ENCODE data around the gene C17orf50.

Gene C17orf50

DNA sequence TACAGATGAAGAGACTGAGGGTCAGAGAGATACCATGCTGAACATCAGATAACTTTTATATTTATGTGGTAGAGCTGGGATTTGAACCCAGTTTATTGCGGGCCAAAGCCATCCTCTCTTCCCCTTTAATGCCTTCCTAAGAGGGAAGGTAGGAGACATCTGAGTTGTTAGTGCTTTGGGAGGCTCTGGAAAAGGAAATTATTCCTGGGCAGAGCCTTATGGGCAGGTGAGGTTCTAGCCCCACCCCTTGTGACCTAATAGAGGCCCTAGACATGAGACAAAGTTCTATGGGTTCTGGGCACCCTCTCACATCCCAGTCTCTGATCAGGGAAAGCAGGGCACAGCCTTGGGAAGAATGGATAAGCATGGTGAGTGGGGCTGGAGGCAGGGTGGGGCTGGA lies at the start of gene C17orf50:
TSS of gene C17orf50 (plus strand) at position 301 of the 400 bp plus-strand sequence. CDS start at position 356, 55 bp downstream.
- no peak for DNase-seq (ENCODE audit: low spot score)

DNA sequence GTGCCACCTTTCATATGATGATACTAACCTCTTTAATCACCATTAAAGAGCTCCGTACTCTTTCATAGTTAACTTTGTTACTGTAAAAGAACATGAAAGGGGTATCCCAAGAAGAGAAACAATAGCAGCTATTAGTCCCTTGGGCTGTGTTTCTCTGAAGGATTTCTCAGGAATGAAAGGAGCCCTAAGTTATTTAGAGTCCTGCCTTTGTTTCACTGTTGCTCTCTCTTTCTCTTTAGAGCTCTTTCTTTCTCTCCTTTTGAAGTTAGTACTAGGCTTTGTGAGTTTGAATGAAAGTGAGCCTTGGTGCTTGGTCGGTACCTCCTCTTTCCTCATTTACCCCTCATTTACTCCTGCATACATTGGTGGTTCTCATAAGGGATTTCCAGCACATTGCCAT lies 49.7 kb upstream of the C17orf50 start:
- DNase-seq (ENCODE audit: low spot score) = no peak

DNA sequence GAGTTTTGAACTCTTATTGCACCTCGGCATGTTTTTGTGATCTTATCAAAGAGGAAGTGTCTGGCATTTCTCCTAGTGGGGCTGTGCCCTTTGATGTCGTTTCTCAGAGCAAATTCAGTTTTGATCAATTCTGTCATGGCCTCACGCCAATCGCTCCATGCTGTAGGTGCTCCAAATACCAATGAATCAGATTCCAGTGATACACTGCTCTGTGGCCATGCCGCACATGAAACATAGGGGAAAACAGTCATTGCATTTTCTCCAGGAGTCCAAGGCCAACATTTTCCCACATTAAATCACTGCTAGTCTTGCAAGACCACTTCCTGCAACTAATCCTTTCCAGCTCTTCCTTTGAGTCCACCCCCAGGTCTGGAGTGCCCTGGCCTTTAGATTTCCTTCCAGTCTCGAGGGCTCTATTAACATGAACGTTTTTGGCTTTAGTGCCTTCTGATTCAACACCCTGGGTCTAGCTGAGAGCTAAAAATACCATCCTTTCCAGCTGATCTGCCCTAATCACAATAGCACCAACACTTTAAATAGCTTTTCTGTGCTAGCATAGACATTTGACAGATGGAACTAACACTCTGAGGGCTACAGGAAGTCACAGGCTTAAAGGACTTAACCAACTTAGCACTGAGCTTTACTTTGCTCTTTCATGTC lies 47.5 kb upstream of the C17orf50 start:
- no peak for DNase-seq (ENCODE audit: low spot score)

DNA sequence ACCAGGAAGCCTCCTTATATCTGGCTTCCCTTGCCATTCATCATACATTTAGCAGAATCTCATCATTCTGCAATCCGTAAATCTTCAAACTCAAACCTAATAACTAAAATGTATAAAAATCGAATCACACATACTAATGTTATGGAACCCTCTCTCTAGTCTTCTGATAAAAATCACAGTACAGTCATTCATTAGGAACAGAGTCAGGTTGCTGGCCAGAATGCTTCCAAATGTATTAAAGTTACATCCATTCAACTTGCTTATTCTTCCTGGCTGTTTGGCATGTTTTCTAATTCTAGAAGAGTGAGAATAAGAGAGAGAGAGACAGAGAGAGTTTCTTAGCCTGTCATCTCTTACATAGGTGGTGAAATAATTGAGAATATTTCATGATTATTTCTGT lies 45.7 kb upstream of the C17orf50 start:
- DNase-seq (ENCODE audit: low spot score) = no peak

DNA sequence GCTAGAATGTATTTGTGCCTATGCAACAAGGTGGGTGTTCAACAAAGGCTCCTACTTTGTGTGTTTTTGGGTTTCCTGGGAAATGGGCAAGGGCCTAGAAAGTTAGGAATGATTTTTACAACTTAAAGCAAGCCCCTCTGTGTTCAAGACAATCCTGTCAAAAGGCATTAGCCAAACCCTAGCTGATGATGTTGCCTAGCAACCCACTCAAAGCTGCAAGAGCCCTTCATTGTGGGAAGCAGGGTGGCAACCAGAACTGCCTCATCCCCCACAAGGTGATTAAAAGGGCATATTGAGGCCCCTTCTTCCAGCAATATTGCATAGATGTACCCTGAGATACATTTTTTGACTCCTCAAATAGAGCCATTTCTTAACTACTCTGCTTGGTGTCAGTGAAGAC lies 45.3 kb upstream of the C17orf50 start:
- DNase-seq (ENCODE audit: low spot score) = no peak

DNA sequence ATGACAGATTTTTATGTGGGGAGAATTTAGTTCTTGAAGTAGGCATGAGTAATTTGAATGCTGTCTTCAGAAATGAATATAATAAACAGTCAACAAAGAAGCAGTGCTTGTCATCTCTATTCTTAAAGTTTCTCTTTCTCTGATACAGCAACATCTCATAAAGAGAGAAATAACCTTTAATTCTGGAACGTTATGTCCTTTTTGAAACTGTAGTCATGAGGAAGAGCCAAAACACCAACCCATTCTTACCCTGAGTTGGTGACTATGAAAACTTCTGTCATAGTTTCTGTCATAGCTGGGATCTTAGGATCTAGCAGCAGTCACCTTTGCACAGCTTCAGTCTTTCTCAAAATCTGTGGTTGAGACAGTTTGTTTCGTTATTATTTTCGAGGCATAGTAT lies 44.5 kb upstream of the C17orf50 start:
- DNase-seq (ENCODE audit: low spot score) = no peak

DNA sequence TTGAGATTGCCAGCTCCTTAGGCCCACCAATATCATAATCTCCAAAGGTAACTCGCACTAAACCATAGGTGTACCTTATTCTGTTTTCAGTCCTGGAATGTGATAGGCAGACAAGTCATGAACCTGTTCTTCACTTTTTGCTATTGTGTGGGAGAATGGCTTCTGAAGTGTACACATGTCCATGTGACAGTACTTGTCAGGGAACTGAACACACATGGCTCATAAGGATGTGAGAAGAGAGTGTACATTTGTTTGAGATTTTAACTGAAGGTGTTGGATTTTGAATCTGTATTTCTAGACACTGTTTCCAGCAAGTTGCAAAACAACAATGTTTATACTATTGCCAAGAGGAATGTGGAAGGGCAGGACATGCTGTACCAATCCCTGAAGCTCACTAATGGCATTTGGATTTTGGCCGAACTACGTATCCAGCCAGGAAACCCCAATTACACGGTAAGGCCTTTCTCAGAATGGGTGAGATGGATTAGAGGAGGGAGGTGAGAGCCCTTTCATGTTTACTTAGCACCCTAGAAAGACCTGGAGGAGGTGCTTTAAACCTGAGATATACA lies 43.7 kb upstream of the C17orf50 start:
- no peak for DNase-seq (ENCODE audit: low spot score)

DNA sequence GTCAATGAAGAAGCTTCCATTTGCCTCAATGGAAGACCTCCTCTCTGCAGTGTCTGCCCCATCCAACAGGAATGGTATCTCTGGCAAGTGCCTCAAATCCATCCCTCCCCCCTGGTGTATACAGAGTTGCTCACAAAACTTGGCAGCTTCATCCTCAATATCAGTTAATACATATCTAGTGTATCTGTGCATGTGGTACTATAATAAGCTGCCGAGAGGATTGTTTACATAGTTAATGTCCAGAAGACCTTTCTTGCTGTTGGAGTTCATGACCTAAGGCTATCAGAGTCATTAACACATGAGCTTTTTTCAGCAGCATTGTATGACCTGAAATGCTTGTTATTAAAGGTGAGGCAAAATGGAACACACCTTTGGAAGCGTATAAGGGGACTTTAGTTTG lies 43.2 kb upstream of the C17orf50 start:
- no peak for DNase-seq (ENCODE audit: low spot score)

DNA sequence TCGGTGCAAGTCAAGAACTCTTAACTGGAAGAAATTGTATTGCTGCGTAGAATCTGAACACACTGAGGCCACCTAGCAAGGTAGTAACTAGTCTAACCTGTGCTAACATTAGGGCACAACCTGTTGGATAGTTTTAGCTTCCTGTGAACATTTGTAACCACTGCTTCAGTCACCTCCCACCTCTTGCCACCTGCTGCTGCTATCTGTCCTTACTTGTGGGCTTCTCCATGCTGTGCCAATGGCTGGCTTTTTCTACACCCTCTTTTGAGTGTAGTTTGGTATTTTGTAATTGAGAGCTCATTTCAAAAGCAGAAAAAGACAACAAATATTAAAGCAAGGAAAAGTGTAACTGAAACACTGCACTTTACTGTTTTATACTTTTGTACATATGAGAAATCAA lies 37.0 kb upstream of the C17orf50 start:
- no peak for DNase-seq (ENCODE audit: low spot score)

DNA sequence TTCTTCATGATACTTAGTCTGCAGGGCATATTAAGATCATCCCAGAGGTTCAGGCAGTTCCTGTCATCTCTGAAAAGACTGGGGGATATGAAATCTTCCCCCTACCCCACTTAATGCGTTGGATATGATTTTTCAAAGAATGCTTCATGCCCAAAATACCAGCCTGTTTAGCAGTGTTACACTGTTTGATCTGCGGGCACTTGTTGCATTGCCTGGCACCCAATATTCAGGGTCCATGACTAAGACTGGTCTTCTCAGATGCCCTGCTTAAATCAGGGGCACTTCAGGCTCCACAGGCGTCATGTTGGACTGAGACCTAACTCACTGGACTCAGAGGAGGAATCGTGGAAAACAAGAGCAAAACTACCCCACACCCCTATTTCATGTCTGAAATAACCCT lies 35.6 kb upstream of the C17orf50 start:
- no peak for DNase-seq (ENCODE audit: low spot score)

DNA sequence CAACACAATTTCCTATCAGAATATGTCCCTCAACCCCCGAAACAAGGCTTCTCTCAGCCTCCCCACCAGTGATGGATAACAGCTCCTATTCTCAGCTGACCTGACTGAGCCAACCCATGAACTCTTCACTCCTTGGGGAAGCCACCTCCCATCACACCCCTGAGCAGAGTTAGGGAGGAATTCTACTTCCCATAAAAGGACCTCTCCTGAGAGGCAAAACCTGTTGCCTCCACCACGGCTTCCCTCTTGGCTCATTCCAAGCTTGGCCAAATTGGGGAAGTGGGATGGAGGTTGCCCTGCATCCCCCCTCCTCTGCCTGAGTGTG lies 34.9 kb upstream of the C17orf50 start:
- no peak for DNase-seq (ENCODE audit: low spot score)

DNA sequence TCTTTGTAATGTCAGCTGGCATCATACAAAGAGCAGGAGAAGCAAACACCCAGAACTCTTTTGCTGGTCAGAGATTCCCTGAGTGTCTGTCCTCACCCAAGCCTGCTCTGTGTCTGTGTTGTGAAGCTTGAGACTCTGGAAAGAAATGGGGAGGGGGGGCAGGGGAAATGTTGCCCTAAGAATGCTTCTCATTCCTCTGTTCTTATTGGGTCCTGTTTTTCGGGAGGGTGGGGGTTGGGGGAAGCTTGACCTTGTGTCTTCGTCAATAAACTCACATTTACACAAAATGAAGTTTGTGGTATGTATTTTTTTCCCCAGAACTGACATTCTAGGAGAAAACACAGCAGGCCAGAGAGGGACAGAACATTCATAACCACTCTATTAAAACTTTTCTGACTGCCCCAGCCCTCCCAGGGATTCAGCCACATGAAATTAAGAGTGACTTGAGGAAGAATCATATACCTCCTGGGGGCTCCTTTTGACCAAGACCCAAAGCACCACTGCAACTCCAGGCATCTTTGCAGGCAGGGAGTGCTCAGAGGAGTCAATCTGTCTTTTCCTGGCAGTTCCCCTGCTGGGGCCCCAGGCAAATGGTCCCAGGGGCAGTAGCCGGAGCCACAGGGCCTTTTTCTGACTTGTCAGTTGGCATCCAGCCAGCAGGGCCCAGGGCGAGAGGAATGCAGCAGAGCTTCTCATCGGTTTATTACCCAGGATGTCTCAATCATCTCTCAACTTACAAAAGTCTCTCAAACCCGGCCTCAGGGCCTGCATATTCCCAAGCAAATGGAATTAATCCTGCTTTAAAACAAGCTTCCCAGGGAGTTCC lies 34.3 kb upstream of the C17orf50 start:
- peak; percentile 35 for DNase-seq (ENCODE audit: low spot score)

DNA sequence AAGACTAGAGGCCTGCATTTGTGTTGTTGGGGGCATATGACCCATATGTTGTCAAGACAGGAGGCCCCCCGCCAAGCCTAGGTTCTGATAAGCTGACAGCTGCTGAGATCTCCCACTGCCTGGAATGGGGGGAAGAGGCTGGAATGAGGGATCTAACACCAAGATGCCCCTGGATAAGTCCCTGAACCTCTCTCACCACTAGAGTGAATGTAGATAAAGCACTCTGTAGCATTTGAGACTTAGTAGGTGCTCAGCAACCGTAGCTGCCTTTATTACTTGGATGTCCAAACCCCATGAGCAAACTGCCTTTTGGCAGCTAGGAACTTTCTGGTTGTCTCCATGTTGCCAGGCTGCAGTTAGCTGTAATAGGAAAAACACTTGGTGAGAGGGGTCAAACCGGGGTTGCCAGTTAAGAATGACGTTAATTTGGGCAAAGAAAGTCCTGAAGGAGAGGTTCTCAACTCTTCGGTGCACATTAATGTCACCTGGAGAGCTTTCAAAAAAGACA lies 33.7 kb upstream of the C17orf50 start:
- no peak for DNase-seq (ENCODE audit: low spot score)

DNA sequence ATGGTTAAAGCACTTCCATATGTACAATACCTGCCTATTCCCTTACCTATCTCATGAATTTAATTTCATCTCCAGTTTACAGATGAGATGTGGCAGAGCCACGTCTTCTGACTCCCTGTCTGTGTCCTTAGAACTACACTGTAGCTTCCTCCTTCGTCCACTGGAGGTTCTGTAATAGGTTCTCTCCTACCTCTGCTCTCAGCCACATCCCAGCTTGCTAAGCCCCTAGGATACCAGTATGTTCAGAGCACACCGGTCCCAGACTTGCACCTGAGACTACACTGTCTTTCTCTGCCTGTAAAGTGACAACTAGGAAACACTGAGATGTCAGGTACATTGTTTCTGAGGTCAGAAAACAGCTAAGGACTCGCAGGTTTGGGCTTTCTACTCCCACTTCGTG lies 33.1 kb upstream of the C17orf50 start:
- DNase-seq (ENCODE audit: low spot score) = no peak

DNA sequence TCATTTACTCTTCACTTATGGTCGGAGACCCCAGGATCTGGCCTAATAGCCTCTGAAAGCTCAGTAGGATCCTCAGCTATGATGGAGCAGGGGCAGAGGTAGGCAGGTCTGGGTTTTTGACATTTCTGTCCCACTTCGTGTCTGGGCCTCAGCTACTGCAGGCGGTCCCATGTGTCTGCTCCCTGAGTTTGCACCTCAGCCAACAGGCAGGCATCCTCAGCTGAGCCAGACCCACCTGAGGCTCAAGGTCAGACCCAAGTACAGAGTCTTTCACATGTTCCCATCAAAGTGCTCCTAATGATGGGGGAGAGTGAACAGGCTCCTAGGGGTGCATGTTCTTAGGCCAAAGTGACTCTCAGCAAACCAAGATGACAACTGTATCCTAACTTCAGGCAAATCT lies 32.1 kb upstream of the C17orf50 start:
- DNase-seq (ENCODE audit: low spot score) = no peak

DNA sequence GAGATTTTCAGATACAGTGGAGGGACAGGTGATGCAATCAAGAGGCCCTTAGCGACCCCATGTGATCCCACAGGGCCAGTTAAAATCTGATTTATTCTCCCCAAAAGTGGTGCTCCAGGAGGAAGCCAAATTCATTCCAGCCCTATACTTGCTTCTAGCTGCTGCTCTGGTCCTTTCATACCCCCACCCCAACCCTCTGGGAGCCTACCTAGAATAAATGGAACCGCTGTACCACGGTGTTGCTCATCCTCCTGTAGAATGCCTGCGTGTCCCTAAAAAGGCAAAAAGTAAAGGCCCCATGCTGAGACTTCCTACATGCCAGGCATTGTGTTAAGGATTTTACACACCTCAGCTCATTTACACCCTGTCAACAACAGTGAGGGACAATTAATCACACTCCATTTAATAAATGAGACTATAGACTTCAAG lies 31.3 kb upstream of the C17orf50 start:
- DNase-seq (ENCODE audit: low spot score) = no peak

DNA sequence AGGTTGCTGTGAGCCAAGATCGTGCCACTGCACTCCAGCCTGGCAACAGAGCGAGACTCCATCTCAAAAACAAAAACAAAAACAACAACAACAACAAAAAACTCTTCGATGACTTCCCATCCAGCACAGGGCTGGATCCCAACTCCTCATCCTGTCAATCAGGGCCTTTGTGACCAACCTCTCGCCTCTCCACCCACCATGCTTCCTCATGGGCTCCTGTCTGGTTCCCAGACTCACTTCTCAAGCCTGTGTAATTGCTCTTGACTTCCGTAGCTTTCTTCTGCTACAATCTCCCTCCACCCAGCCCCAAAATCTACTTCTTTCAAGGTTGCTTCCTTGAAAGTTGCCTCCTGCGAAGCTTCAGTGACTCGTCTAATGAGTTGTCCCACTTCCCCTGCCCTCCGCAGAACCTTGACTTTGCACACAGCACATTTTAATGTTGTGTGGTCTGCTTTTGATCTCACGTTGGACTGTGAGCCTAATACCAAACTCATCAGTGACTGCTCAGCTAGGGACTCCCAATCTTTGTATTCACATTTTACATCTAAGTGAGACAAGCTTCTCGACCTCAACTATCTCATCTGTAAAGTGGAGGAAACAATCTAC lies 30.2 kb upstream of the C17orf50 start:
- DNase-seq (ENCODE audit: low spot score) = no peak

DNA sequence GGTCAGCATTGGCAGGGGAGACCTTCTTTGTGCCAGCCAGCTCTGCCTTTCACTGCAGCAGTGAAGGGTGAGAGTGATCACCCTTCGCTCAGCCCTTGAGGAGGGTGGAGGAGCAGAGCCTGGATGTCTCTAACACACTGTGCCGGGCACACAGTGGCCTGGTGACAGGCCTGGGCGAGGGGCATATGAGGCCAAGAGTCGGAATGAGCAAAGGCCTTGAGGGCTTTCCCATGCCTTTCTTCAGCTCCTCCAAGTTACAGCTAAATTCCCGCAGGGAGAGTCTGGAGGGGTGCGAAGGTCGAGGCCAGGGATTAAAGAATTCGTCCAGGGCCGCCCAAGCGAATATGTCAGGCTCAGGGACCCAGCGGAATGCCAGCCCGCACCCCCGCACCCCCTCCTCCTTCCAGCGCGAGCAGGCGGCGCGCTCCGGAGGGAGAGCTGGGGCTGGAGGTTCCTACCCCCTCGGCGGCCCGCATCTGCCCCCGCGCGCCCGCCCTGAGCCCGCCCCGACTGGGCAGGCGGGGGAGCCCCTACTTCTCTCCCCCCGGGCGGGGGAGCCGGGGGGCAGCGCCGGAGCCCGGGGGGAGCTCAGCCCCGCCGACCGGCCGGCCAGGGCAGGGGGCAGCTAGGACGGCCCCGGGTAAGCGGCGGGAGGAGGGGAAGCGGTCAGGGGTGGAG lies 29.3 kb upstream of the C17orf50 start, which contains the start of gene RASL10B:
TSS of gene RASL10B (plus strand) at position 401 of the 678 bp plus-strand sequence. CDS start 3,546 bp downstream, outside the sequence.
- DNase-seq (ENCODE audit: low spot score) = peak; percentile 92

DNA sequence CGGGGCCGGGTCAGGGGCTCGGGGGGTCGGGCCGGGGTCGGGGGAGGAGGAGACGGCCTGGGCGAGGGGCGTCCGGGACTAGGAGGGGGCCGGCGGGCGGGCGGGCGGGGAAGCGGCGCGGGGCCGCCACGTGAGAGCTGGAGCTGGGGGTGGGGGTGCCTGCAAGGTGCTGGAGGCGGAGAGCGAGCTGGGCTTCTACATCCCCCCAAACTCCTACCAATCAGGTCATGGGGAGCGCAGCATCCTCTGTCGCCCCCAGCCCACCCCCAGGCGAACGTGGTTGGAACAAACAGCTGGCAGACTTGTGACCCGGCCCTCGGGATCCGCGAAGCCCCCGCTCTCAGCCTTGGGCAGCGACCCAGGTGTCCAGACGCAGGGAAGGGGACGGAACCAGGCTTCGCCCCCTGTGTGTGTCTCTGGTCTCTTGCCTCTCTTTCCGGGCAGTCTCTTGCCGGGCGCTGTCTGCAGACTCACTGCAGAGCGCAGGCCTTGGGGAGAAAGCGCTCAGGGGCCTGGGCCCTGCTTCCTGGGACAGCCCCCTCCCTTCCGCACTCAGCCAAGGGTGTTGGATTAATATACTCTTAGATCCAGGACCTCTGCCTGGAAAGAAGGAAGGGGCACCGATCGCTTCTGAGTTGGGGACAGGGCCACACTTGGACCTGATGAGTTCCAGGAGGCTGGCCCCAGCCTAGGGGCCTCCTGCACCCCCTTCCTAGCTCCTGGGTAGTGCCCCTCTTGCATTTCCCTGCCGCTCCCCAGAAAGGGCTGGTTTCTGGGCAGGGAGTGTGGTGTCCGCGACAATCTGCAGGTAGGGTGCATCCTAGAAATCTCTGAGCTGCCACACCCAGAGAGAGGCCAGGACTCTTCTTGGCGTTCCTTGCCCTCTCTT lies 28.5 kb upstream of the C17orf50 start:
- peak; percentile 47 for DNase-seq (ENCODE audit: low spot score)

DNA sequence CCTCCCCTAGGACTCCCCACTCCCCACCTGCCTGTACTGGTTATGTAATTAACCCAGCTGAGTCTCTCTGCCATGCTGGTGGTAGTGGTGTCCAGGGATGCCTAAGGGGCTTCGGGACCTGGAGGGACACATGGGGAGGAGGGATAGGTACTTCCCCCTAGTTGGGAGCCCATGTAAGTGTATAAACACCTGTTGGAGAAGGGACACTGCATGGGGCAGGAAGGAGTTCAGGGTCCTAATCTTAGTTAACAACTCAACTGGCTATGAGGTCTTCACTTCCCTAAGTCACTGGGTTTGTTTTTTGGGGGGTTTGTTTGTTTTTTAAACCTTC lies 27.9 kb upstream of the C17orf50 start:
- no peak for DNase-seq (ENCODE audit: low spot score)

DNA sequence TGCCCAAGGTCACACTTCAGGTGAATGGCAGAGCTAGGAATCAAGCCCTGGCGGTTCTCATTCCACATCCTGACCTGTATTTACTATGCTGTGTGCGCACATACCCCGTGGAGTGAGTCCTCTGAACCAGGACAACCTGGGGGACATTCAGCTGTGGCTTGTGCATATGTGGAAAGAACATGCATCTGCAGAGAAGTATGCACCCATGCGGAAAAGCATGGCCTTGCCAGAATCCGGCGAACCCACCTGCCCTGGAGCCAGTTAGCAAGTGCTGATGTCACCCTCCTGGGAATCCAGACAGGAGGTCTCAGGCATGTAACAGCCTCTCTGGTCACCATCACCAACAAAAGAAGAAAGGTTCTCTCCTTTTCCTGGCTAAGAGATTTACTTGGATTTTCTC lies 27.3 kb upstream of the C17orf50 start:
- DNase-seq (ENCODE audit: low spot score) = no peak
